ENCODE results near the gene TIFAB. TPM values are rescaled to one million over a fixed set of nuclear protein-coding genes. Genes with fewer than 3 reads are reported as not detected.

Gene TIFAB
- total RNA-seq, 1 experiment from 2014 or later, result not detected

- Histone ChIP-seq H3K9me3 (replicated peaks) (no peaks in the 10 kb centered on the region), H3K4me3 (no peak overlapping the region), H3K27ac (no peak overlapping the region), H3K27me3 (replicated peaks) (peaks cover 17% of the 10 kb centered on the region), H3K4me1 (replicated peaks) (no peaks in the 10 kb centered on the region), H3K36me3 (no peaks in the 10 kb centered on the region)
- no peak for DNase-seq (ENCODE audit: low read depth in 1 of 2, low spot score in 2 of 2)
Measured at GRCh38 chr5:135448791-135449507, 3.2 kb downstream of the TIFAB start.

GRCh38 chr5:135448071-135448739, 3.9 kb downstream of the TIFAB start:
- Histone ChIP-seq H3K9me3 (replicated peaks) (no peaks in the 10 kb centered on the region), H3K36me3 (no peaks in the 10 kb centered on the region), H3K4me3 (no peak overlapping the region), H3K4me1 (replicated peaks) (no peaks in the 10 kb centered on the region), H3K27me3 (replicated peaks) (peaks cover 9% of the 10 kb centered on the region), H3K27ac (no peak overlapping the region)
- DNase-seq (ENCODE audit: low read depth in 1 of 2, low spot score in 2 of 2), result no peak

- Histone ChIP-seq H3K4me3 (no peak within 1 kb of the TSS), H3K27ac (no peak within 1 kb of the TSS), H3K4me1 (replicated peaks) (no peaks in the 10 kb centered on the region), H3K27me3 (replicated peaks) (peaks cover 7% of the 10 kb centered on the region; the same call in 1 of the 2 replicates), H3K36me3 (no peaks in the 10 kb centered on the region), H3K9me3 (replicated peaks) (no peaks in the 10 kb centered on the region)
- DNase-seq (ENCODE audit: low read depth in 1 of 2, low spot score in 2 of 2), result no peak
Measured at GRCh38 chr5:135447298-135447929, 4.7 kb downstream of the TIFAB start, which contains the start of gene DCANP1. Gene DCANP1 (minus strand): TSS chr5:135447348. CDS start chr5:135447108, 240 bp downstream.

- Histone ChIP-seq H3K36me3 (no peaks in the 10 kb centered on the region), H3K27ac (no peak overlapping the region), H3K27me3 (replicated peaks) (peaks cover 7% of the 10 kb centered on the region; the same call in 1 of the 2 replicates), H3K4me1 (replicated peaks) (no peaks in the 10 kb centered on the region), H3K4me3 (no peak overlapping the region), H3K9me3 (replicated peaks) (no peaks in the 10 kb centered on the region)
- peak in 1 of 2 experiments; percentile 38 for DNase-seq (ENCODE audit: low read depth in 1 of 2, low spot score in 2 of 2)
Measured at GRCh38 chr5:135446615-135447014, 5.5 kb downstream of the TIFAB start.

GRCh38 chr5:135446206-135446605, 5.9 kb downstream of the TIFAB start:
- H3K4me3 ChIP-seq, result no peak overlapping the region
- H3K27me3 ChIP-seq (replicated peaks), result peaks cover 7% of the 10 kb centered on the region; the same call in 1 of the 2 replicates
- H3K27ac ChIP-seq, result no peak overlapping the region
- H3K4me1 ChIP-seq (replicated peaks), result no peaks in the 10 kb centered on the region
- no peaks in the 10 kb centered on the region for H3K36me3 ChIP-seq
- DNase-seq (ENCODE audit: low read depth in 1 of 2, low spot score in 2 of 2), result peak in 1 of 2 experiments; percentile 28
- no peaks in the 10 kb centered on the region for H3K9me3 ChIP-seq (replicated peaks)

DNA sequence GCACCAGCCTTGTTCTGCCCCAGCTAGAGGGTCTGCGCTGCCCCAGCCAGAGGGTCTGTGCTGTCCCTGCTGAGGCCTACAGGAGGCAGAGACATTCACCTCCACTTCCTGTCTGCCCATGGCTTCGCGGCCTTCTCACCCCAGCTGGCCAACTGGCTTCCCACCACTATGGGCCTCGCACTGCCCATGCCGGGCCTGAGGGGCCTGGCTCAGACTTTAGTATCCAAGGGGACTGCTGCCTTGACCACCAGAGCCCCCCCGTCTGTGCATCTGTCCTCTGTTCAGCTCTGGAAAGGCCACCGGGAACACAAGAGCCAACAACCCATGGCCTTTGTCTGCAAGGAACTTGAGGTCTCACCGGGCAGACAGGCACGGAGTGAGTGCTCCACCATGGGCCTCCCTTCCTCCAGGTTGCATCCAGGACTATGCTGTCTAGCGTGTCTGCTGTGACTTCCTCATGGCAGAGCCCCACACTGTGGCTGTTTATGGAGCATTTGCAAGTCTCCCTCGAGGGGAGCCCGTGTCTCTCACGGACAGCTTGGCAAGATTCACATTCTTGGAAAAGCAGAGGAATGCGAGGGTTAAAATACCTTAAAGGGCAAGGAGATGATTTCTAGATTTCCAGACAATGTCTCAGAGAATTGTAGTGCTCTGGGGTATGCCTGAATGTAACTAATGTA, 6.7 kb downstream of the TIFAB start:
- peak in 1 of 2 experiments; percentile 36 for DNase-seq (ENCODE audit: low read depth in 1 of 2, low spot score in 2 of 2)
- no peaks in the 10 kb centered on the region for H3K9me3 ChIP-seq (replicated peaks)
- H3K4me3 ChIP-seq, result no peak overlapping the region
- H3K27ac ChIP-seq, result no peak overlapping the region
- H3K4me1 ChIP-seq (replicated peaks), result no peaks in the 10 kb centered on the region
- H3K36me3 ChIP-seq, result no peaks in the 10 kb centered on the region
- H3K27me3 ChIP-seq (replicated peaks), result peaks cover 7% of the 10 kb centered on the region; the same call in 1 of the 2 replicates

DNA sequence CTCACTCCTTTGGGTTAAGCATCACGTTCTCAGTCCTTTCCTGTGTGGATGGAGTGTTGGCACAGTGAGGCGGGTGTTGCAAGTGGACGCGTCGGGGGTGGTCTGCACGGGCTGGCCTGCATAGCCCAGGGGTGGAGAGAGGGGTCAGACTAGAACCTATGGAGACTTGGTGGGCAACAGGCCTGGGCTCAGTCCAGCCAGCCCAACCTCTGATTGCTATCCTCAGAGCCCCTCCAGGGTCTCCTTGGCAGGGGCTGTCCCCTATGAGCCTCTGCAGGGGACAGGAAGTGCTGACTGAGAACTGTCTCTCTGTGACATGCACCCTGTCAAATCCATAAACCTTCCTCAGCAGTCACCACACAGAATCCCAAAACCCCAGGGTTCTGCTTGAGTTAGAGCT, 7.3 kb downstream of the TIFAB start:
- Histone ChIP-seq H3K27me3 (replicated peaks) (peaks cover 1% of the 10 kb centered on the region; the same call in 1 of the 2 replicates), H3K9me3 (replicated peaks) (no peaks in the 10 kb centered on the region), H3K4me1 (replicated peaks) (no peaks in the 10 kb centered on the region), H3K27ac (no peak overlapping the region), H3K4me3 (no peak overlapping the region), H3K36me3 (no peaks in the 10 kb centered on the region)
- DNase-seq (ENCODE audit: low read depth in 1 of 2, low spot score in 2 of 2), result peak in 1 of 2 experiments; percentile 33

DNA sequence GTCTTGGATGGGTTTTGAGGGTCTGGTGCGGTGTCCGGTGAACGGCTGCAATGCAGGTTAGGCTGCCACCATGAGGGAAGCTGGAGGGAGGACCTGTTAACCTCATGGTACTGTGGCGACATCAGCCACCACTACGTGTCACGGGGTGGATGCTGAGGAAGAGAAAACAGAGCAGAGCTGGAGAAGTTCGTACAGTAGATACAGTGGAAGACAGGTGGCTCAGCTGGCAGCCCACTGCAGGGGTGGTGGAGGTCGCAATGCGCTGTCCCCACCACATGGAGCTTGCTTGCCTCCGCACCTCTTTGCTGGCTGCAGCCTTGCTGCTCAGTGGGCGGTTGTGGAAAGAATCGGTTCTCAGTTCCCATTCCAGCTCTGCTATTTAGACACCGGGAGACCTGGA, 7.8 kb downstream of the TIFAB start:
- H3K9me3 ChIP-seq (replicated peaks), result no peaks in the 10 kb centered on the region
- no peaks in the 10 kb centered on the region for H3K27me3 ChIP-seq (replicated peaks)
- DNase-seq (ENCODE audit: low read depth in 1 of 2, low spot score in 2 of 2), result peak in 1 of 2 experiments; percentile 42
- no peak overlapping the region for H3K27ac ChIP-seq
- H3K4me1 ChIP-seq (replicated peaks), result no peaks in the 10 kb centered on the region
- no peak overlapping the region for H3K4me3 ChIP-seq
- H3K36me3 ChIP-seq, result no peaks in the 10 kb centered on the region

- peak in 1 of 2 experiments; percentile 38 for DNase-seq (ENCODE audit: low read depth in 1 of 2, low spot score in 2 of 2)
- no peaks in the 10 kb centered on the region for H3K9me3 ChIP-seq (replicated peaks)
- H3K27ac ChIP-seq, result no peak overlapping the region
- H3K36me3 ChIP-seq, result no peaks in the 10 kb centered on the region
- H3K27me3 ChIP-seq (replicated peaks), result no peaks in the 10 kb centered on the region
- H3K4me3 ChIP-seq, result no peak overlapping the region
- no peaks in the 10 kb centered on the region; the same call in 1 of the 2 replicates for H3K4me1 ChIP-seq (replicated peaks)
Measured at GRCh38 chr5:135443161-135443960, 8.8 kb downstream of the TIFAB start.

DNA sequence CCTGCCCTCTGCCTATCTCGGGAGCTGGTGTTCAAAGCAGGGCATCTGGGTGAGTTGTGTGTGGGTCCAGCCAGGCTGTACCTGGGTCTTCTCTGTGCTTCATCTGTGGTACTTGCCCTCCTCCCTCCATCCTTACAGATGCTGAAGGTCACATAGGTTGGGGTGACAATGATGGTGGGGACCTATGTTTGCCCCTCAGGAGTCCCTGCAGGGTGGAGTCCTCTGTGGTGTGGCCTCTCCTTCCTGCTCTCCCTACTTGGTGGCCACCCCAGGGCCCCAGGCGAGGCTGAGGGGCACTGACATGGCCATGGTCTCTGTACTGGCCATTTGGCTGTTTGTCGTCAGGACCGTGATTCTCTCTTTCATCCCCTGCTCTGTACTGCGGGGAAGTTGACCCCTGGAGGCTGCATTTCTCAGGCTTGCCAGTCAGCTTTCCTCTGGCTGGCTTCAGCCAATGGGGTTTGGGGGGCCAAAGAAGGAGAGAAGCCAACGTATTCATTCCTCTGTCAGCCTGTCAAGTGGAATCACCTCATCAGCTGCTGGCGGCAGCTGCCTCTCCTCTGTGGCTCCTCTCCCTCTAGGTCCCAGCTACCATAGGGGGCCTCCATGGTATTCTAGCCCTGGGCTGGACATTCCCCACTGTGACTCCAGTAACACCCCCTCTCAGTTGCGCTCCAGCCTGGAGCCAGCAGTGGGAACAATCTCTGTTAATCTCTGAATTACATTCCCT, 9.6 kb downstream of the TIFAB start:
- no peak overlapping the region for H3K4me3 ChIP-seq
- no peak overlapping the region for H3K27ac ChIP-seq
- H3K36me3 ChIP-seq, result no peaks in the 10 kb centered on the region
- no peaks in the 10 kb centered on the region for H3K27me3 ChIP-seq (replicated peaks)
- H3K9me3 ChIP-seq (replicated peaks), result no peaks in the 10 kb centered on the region
- DNase-seq (ENCODE audit: low read depth in 1 of 2, low spot score in 2 of 2), result peak in 1 of 2 experiments; percentile 36
- peaks cover 7% of the 10 kb centered on the region for H3K4me1 ChIP-seq (replicated peaks)

- Histone ChIP-seq H3K36me3 (no peaks in the 10 kb centered on the region), H3K27ac (no peak overlapping the region), H3K27me3 (replicated peaks) (no peaks in the 10 kb centered on the region), H3K4me3 (no peak overlapping the region), H3K4me1 (replicated peaks) (peaks cover 7% of the 10 kb centered on the region), H3K9me3 (replicated peaks) (no peaks in the 10 kb centered on the region)
- DNase-seq (ENCODE audit: low read depth in 1 of 2, low spot score in 2 of 2), result peak in 1 of 2 experiments; percentile 22
Measured at GRCh38 chr5:135441919-135442318, 10.2 kb downstream of the TIFAB start.

DNA sequence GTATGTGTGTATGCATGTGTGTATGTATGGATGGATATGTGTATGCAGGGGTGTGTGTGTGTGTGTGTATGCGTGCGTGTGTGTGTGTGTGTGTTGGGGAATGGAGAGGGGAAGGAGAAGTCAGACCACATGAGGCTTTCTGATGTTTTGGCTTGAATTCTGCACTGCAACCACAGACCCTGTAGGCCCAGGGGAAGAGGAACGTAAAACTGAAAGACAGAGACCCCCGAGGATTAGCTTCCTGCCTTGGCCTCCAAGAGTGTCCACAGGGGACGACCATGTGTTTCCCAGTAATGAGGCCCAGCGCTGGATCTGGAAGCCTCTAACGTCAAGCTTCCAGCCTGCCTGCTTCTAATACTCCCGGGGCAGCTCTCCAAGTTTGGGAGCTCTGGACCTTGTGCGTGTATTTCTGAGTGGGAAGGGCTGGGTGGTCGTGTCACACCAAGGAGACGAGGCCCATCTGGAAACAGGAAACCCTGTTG, 10.8 kb downstream of the TIFAB start:
- DNase-seq (ENCODE audit: low read depth in 1 of 2, low spot score in 2 of 2), result peak in 1 of 2 experiments; percentile 39
- H3K27ac ChIP-seq, result no peak overlapping the region

More for the DNA sequence above, 10.8 kb downstream of the TIFAB start:
- Histone ChIP-seq H3K9me3 (replicated peaks) (no peaks in the 10 kb centered on the region), H3K4me3 (no peak overlapping the region), H3K4me1 (replicated peaks) (peaks cover 7% of the 10 kb centered on the region), H3K36me3 (no peaks in the 10 kb centered on the region), H3K27me3 (replicated peaks) (no peaks in the 10 kb centered on the region)

All from SJSA1 (cell line).